Heart left ventricle (tissue), 16 donors: Measurements from ENCODE around the gene F11R. TPM values are rescaled to one million over a fixed set of nuclear protein-coding genes. Genes with fewer than 3 reads are reported as not detected.

Source experiments
- ATAC-seq, 4 donors: fragments of 200-7000 bp; cut with Tn5 transposase; one replicate each; pipeline ENCODE4 v1.9.1; 2020 to 2022; ENCODE audit warnings: moderate library complexity in 4 of 4, mild to moderate bottlenecking in 3 of 4, moderate number of reproducible peaks in 1 of 4
- DNase-seq, 5 donors: peaks; one replicate each; pipeline ENCODE4 v3.0.0-alpha.2; 2020
- H3K27ac ChIP-seq, 12 donors: fragments of 200-600 bp; sonication (generic) in 4 of 12; one replicate each; pipeline versions ENCODE4 v1.5.0 to v1.8.0; 2016 to 2022; ENCODE audit warnings: mild to moderate bottlenecking in 2 of 12
- H3K27me3 ChIP-seq, 9 donors: fragments of 200-600 bp; sonication (generic) in 2 of 9; one replicate each; pipeline versions ENCODE4 v1.5.1 to v1.8.0; 2016 to 2022; ENCODE audit warnings: mild to moderate bottlenecking in 3 of 9
- H3K36me3 ChIP-seq, 9 donors: fragments of 200-600 bp; sonication (generic) in 2 of 9; one replicate each; pipeline versions ENCODE4 v1.5.0 to v1.8.0; 2018 to 2022; ENCODE audit warnings: mild to moderate bottlenecking in 2 of 9
- H3K4me1 ChIP-seq, 12 donors: fragments of 200-600 bp; sonication (generic) in 4 of 12; one replicate each; pipeline versions ENCODE4 v1.5.0 to v1.8.0; 2016 to 2022; ENCODE audit warnings: mild to moderate bottlenecking in 3 of 12
- H3K4me3 ChIP-seq, 12 donors: fragments of 200-600 bp; sonication (generic) in 4 of 12; one replicate each; pipeline versions ENCODE4 v1.5.0 to v1.8.0; 2017 to 2022; ENCODE audit warnings: mild to moderate bottlenecking in 9 of 12, moderate library complexity in 4 of 12
- H3K9me3 ChIP-seq, 12 donors: fragments of 200-600 bp; sonication (generic) in 4 of 12; one replicate each; pipeline versions ENCODE4 v1.5.0 to v1.8.0; 2016 to 2022; ENCODE audit warnings: mild to moderate bottlenecking in 1 of 12
- POLR2A ChIP-seq, 2 donors: fragments of 450-650 bp; IDR thresholded peaks; one replicate each; pipeline ENCODE4 v1.6.1; 2017; ENCODE audit warnings: antibody characterized with exemption in 2 of 2, mild to moderate bottlenecking in 2 of 2, moderate library complexity in 2 of 2
- WGBS, 4 donors: extraction: QIAGEN DNeasy Blood & Tissue Kit in 2 of 4; methylation state at CpG; one replicate each; pipeline versions ENCODE4 v1.1.5 to v1.1.7; 2013 to 2018; 5-methylcytosine and 5-hydroxymethylcytosine counted together
- intact Hi-C, 10 donors: fragments of 100-400 bp; cut with DNase I; formaldehyde crosslinking; loops; one replicate each; pipeline versions ENCODE4 v1.11.1 to v1.14.2; 2022
- long read RNA-seq, 3 donors: library from polyadenylated mRNA; unstranded; transcript quantifications; one replicate each; pipeline ENCODE4 v2.0.0, GENCODE V29; 2020 to 2021
- polyA plus RNA-seq, 2 donors: library from polyadenylated mRNA; stranded (reverse); fragments of 200-250 nt; gene quantifications; one replicate each; pipeline ENCODE4 v1.2.3, GENCODE V29; 2013
- total RNA-seq, 9 donors: library from RNA; depleted of rRNA in 2 of 9; stranded (reverse); fragments of >200 nt in 2 of 9; fragmentation: NEBNext Ultra II Directional in 3 of 9; extraction: Animal tissue kit (Norgen Biotek cat#: 25700) in 3 of 9; gene quantifications; one replicate each; pipeline versions ENCODE4 v1.1.0 to v1.2.4, GENCODE V29; 2016 to 2023
- TF ChIP-seq, protein P1 (sequence below), 12 donors: fragments of 200-600 bp; sonication (generic) in 4 of 12; IDR thresholded peaks; one replicate each; pipeline versions ENCODE4 v1.5.0 to v1.8.0; 2018 to 2022; ENCODE audit warnings: antibody characterized with exemption in 12 of 12, mild to moderate bottlenecking in 5 of 12
- donor health status: ischemic (EF 13 %, LVEDD 7.1; RV severe dilation, severe dysfunction).
- donor health status: healthy with polysubstance abuse.
- donor health status: DM: no; HTN: yes; CAD: no.
- donor health status: DM: no; HTN: no; CAD: no.
- donor health status: ischemic (EF 25% LVEDD 6.9; RV normal size, moderate dysfunction).
- donor health status: ischemic (EF 25% LVEDD 5.7; RV mildly dilated, moderate dysfunction).
- donor health status: healthy.
- donor health status: DM: yes; HTN: yes; CAD: no.
- donor health status: ischemic (EF 35%, LVEDD 5.7; RV mildly dilated, moderate dysfunction).
- donor health status: nonischemic (EF 11% LVEDD 7.7; RV severe dilation, severe dysfunction).
- donor health status: DM: yes; HTN: yes; CAD: no.
- donor health status: PGD.
- donor health status: ischemic (EF 29% LVEDD 5.4; RV normal size, mild dysfunction).
- donor health status: nonischemic (EF 23%, LVEDD 6.1; RV moderate dilation, normal function).

F11R gene
- total RNA-seq (10 to 100 TPM in 5 of 9 donors, 1 to 10 TPM in 4; 7.5 to 23.4 (median 10.9) TPM), polyA plus RNA-seq (10 to 100 TPM in 1 of 2 donors, 1 to 10 TPM in 1; 7.4 to 13.8 TPM)
- long read RNA-seq, donor 1, partial matches to known transcripts = 0 of 2 reads
- long read RNA-seq, donor 1, other reads (novel, unspliced or antisense) = 2 of 2 reads
- long read RNA-seq, donor 2, partial matches to known transcripts = 0 of 5 reads
- long read RNA-seq, donor 2, other reads (novel, unspliced or antisense) = 5 of 5 reads
- long read RNA-seq, donor 3, partial matches to known transcripts = 0 of 2 reads
- long read RNA-seq, donor 3, other reads (novel, unspliced or antisense) = 2 of 2 reads

- peak; percentile 56 to 81 (median 70) for ATAC-seq
- Histone ChIP-seq H3K27me3 (peaks cover 0 to 4% (median 0%) of the 10 kb centered on the region in 9 donors), H3K4me3 (peak within 1 kb of the TSS; percentile 58 to 79 (median 66)), H3K27ac (peak within 1 kb of the TSS; percentile 66 to 95 (median 87)), H3K9me3 (no peaks in the 10 kb centered on the region), H3K4me1 (peaks cover 0 to 49% (median 19%) of the 10 kb centered on the region in 12 donors), H3K36me3 (no peaks in the 10 kb centered on the region)
- TF ChIP-seq POLR2A (IDR thresholded peaks at IDR 0.05) = peak in 1 of 2 donors; percentile 12
- TF ChIP-seq, protein P1, sequence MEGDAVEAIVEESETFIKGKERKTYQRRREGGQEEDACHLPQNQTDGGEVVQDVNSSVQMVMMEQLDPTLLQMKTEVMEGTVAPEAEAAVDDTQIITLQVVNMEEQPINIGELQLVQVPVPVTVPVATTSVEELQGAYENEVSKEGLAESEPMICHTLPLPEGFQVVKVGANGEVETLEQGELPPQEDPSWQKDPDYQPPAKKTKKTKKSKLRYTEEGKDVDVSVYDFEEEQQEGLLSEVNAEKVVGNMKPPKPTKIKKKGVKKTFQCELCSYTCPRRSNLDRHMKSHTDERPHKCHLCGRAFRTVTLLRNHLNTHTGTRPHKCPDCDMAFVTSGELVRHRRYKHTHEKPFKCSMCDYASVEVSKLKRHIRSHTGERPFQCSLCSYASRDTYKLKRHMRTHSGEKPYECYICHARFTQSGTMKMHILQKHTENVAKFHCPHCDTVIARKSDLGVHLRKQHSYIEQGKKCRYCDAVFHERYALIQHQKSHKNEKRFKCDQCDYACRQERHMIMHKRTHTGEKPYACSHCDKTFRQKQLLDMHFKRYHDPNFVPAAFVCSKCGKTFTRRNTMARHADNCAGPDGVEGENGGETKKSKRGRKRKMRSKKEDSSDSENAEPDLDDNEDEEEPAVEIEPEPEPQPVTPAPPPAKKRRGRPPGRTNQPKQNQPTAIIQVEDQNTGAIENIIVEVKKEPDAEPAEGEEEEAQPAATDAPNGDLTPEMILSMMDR (IDR thresholded peaks at IDR 0.05) = peak in 3 of 12 donors; percentile 5 to 25 (median 21)
- intact Hi-C loops = loop anchor here in 2 of 10 donors (2.0 kb wide), 1 partner anchor 24 kb away; the partner anchor contains the start of gene USF1 (in 2 of the 2)
- 1 to 3% (median 1%) methylated on average over 19 to 36 of the region's 36 CpGs for WGBS, 4 donors
- DNase-seq = peak in 4 of 5 donors; percentile 31 to 41 (median 38)
These were observed at the start of gene F11R for GRCh38 chr1:161020509-161021164. Gene F11R, minus strand, starts transcription at chr1:161021152. Its CDS starts 79 bp downstream, at chr1:161021073.

GRCh38 chr1:161069731-161070270 lies 48.8 kb upstream of the F11R start, which contains the start of gene ARHGAP30:
Gene ARHGAP30, minus strand, starts transcription at chr1:161069891. Its CDS starts 267 bp downstream, at chr1:161069624.
- no peak for TF ChIP-seq POLR2A (IDR thresholded peaks at IDR 0.05)
- TF ChIP-seq, protein P1 (IDR thresholded peaks at IDR 0.05) = no peak
- Histone ChIP-seq H3K4me1 (peaks cover 0 to 44% (median 0%) of the 10 kb centered on the region in 12 donors), H3K36me3 (peaks cover 0 to 14% (median 0%) of the 10 kb centered on the region in 9 donors), H3K27me3 (peaks cover 0 to 8% (median 0%) of the 10 kb centered on the region in 9 donors), H3K4me3 (peak within 1 kb of the TSS in 10 of 12 donors; percentile 27 to 72 (median 43)), H3K9me3 (no peaks in the 10 kb centered on the region), H3K27ac (peak within 1 kb of the TSS in 11 of 12 donors; percentile 13 to 95 (median 55))
- ATAC-seq (peak; percentile 36 to 79 (median 67)), DNase-seq (peak; percentile 65 to 87 (median 75))
- 72 to 82% (median 76%) methylated on average over 6 to 9 of the region's 9 CpGs for WGBS, 4 donors
- intact Hi-C loops = no loop called here

DNA sequence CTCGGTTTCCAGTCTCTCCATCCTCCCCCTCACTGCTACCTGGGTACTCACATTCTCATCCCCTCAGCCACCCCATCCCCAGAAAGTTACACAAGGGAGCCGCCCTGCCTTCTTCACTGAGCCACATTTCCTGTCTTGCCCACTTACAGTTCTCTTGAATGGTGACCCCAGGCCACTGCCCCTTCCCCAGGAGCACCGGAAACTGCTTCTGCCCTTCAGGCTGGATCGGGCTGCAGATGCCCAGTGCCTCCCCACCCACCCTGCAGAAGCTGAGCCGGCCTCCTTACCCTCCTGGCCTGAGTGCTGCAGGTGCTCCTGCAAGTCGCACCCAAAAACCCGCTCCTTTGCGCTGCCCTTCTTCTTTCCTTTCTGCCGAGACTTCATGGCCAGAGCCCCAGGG lies 48.3 kb upstream of the F11R start:
- Histone ChIP-seq H3K27ac (peak overlapping the region in 11 of 12 donors; percentile 13 to 95 (median 55)), H3K27me3 (peaks cover 0 to 9% (median 0%) of the 10 kb centered on the region in 9 donors), H3K4me1 (peaks cover 0 to 46% (median 0%) of the 10 kb centered on the region in 12 donors), H3K4me3 (peak overlapping the region in 10 of 12 donors; percentile 27 to 72 (median 43)), H3K36me3 (peaks cover 0 to 14% (median 0%) of the 10 kb centered on the region in 9 donors), H3K9me3 (no peaks in the 10 kb centered on the region)
- intact Hi-C loops = no loop called here
- WGBS, 4 donors = 78 to 88% (median 87%) methylated on average over 9 of the region's 9 CpGs
- ATAC-seq (no peak), DNase-seq (no peak)
- TF ChIP-seq, protein P1 (IDR thresholded peaks at IDR 0.05) = no peak
- TF ChIP-seq POLR2A (IDR thresholded peaks at IDR 0.05) = no peak
